ENCODE measurements around the gene RDM1. TPM values are rescaled to one million over a fixed set of nuclear protein-coding genes. Genes with fewer than 3 reads are reported as not detected.
A peak's percentile ranks its signal among the peaks of the same experiment; 100 is the strongest.

RDM1 gene
- total RNA-seq, 2 experiments from 2014 or later = 4.4 to 6.5 TPM

DNA sequence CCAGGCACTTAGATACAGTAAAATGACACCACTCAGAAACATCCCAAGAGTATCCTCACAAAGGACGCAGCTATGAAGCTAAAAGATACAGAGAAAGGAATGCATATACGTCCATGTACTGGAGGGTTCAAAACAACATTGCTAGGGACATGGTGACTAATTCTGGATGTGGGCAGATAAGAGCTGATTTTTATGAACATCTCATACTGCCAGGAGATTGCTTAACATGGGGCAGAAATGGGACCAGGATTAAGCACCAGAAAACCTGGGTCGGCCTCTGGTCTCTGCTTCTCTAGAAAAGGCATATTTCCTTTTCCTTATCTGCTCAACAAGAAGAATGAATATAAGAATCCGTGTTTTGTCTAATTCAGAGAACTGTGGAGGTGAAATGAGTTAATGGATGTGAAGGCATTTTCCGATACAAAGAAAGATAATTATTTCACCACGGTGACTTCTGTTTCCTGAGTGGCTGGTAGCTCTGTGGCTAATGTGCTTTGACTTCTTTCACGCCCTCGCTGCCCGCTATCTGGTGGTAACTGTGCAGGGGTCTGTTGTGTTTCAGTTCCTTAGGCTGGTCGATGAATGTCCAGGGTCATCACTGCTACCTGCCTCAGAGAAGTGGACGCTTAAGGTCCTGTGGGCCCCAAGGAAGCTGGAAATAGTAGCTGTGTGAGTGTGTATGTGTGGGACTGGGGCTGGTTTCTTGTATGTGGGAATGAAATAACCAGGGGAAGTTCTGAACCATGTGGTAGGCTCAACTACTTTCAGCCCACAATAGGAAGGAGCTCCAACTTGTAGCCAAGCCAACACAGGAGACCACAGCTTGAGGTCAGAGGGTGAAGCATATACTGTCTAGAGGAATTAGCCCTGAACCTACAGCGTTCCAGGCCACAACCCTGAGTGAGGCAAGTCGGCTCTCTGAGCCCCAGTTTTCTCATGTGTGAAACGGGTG is 34.7 kb downstream of the RDM1 start:
- H3K36me3 Mint-ChIP-seq (ENCODE audit: low read depth) = no peaks in the 10 kb centered on the region
- POLR2A ChIA-PET = interaction anchor here (0.7 to 1.0 kb wide), 2 partner anchors 14 to 15 kb away, joined by 3 to 4 read pairs; no protein-coding TSS in a partner anchor
- ATAC-seq (peak; percentile 52), DNase-seq (peak; percentile 47)
- peaks cover 41% of the 10 kb centered on the region for H3K4me1 Mint-ChIP-seq
- peak overlapping the region; percentile 65 for H3K27ac Mint-ChIP-seq
- CTCF ChIA-PET = interaction anchor here (0.6 to 1.2 kb wide), 2 partner anchors 12 to 587 kb away, joined by 3 to 4 read pairs; no protein-coding TSS in a partner anchor
- H3K4me3 Mint-ChIP-seq = no peak overlapping the region
- H3K27me3 Mint-ChIP-seq = no peaks in the 10 kb centered on the region
- intact Hi-C loops (cut with DNase I, micrococcal nuclease) = no loop called here
- no peaks in the 10 kb centered on the region for H3K9me3 Mint-ChIP-seq (ENCODE audit: low read depth)

- ATAC-seq = no peak
Measured at GRCh38 chr17:35894206-35894605, 36.4 kb downstream of the RDM1 start.

GRCh38 chr17:35893751-35894150 is 36.8 kb downstream of the RDM1 start:
- no peak for ATAC-seq
- H3K9me3 Mint-ChIP-seq (ENCODE audit: low read depth) = no peaks in the 10 kb centered on the region
- peaks cover 49% of the 10 kb centered on the region for H3K4me1 Mint-ChIP-seq
- H3K4me3 Mint-ChIP-seq = no peak overlapping the region
- DNase-seq = no peak
- no peaks in the 10 kb centered on the region for H3K27me3 Mint-ChIP-seq
- ChIA-PET CTCF (interaction anchor here (1.4 kb wide), 1 partner anchor 16 kb away, joined by 3 read pairs; no protein-coding TSS in a partner anchor), POLR2A (no interaction called here)
- intact Hi-C loops (cut with DNase I, micrococcal nuclease) = no loop called here
- no peak overlapping the region for H3K27ac Mint-ChIP-seq
- H3K36me3 Mint-ChIP-seq (ENCODE audit: low read depth) = no peaks in the 10 kb centered on the region

More at GRCh38 chr17:35894206-35894605, 36.4 kb downstream of the RDM1 start:
- no peak for DNase-seq
- Mint-ChIP-seq H3K27ac (no peak overlapping the region), H3K9me3 (ENCODE audit: low read depth) (no peaks in the 10 kb centered on the region), H3K4me1 (peaks cover 50% of the 10 kb centered on the region), H3K27me3 (no peaks in the 10 kb centered on the region), H3K36me3 (ENCODE audit: low read depth) (no peaks in the 10 kb centered on the region), H3K4me3 (no peak overlapping the region)
- intact Hi-C loops (cut with DNase I, micrococcal nuclease) = no loop called here
- CTCF ChIA-PET = no interaction called here
- POLR2A ChIA-PET = no interaction called here

DNA sequence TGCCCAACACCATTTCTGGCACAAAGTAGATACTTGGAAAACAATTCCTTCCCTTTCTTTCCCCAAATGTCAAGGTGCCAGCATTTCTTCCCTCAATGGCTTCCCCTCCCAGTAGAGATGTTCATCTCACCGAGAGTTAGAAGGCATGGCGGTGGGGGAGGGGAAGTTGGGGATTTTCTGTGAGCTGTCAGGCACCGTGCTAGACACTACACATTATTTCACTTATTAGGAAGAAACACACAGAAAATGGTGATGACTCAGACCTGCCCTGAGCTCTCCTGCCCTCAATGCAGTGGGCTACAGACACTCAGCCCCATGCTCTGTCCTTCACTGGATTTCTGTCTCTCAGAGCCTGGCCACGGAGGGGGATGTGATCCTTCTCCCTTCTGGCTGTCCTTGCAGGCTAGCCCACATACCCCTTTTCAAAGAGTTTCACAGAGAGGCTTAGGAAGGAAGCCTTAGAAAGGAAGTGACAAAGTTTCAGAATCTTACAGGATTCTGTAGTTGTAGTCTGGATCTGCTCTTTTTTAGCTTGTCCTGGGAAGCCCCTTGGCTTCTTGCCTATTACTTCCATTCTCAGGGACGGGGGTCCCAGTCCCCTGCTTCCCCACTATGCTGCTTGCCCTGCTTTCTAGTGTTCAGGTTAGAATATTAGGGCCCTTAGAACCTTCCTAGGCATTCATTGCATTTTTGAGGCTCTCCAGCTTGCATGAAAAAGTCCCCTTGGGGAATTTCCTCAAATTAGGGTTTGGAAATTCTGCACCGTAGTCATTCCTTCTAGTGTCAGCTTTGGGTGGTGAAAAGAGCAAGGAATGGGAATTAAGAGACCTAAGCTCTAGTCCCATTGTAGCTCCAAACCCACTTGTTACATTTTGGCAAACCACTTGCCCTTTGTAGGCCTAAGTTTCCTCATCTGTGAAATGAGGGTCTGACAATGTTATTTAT is 38.2 kb downstream of the RDM1 start:
- Mint-ChIP-seq H3K4me1 (peaks cover 38% of the 10 kb centered on the region), H3K4me3 (no peak overlapping the region), H3K27ac (peak overlapping the region; percentile 71), H3K27me3 (no peaks in the 10 kb centered on the region), H3K9me3 (ENCODE audit: low read depth) (no peaks in the 10 kb centered on the region), H3K36me3 (ENCODE audit: low read depth) (no peaks in the 10 kb centered on the region)
- DNase-seq = peak; percentile 76
- intact Hi-C loops (cut with DNase I, micrococcal nuclease) = no loop called here
- POLR2A ChIA-PET = interaction anchor here (0.7 to 1.1 kb wide), 2 partner anchors 13 to 83 kb away, joined by 3 to 4 read pairs; partner anchors contain the start of gene TAF15
- CTCF ChIA-PET = interaction anchor here (0.6 to 1.4 kb wide), 5 partner anchors 9 to 46 kb away, joined by 3 to 4 read pairs (median 3); no protein-coding TSS in a partner anchor
- ATAC-seq = peak; percentile 74

- Mint-ChIP-seq H3K36me3 (ENCODE audit: low read depth) (no peaks in the 10 kb centered on the region), H3K4me3 (no peak overlapping the region), H3K4me1 (peaks cover 36% of the 10 kb centered on the region), H3K9me3 (ENCODE audit: low read depth) (no peaks in the 10 kb centered on the region), H3K27ac (no peak overlapping the region), H3K27me3 (no peaks in the 10 kb centered on the region)
- POLR2A ChIA-PET = interaction anchor here (0.6 to 0.7 kb wide), 2 partner anchors 16 to 22 kb away, joined by 4 to 8 read pairs; no protein-coding TSS in a partner anchor
- intact Hi-C loops (cut with DNase I, micrococcal nuclease) = no loop called here
- ATAC-seq = no peak
- CTCF ChIA-PET = interaction anchor here (1.2 kb wide), 1 partner anchor 20 kb away, joined by 5 read pairs; no protein-coding TSS in a partner anchor
- DNase-seq = no peak
Measured at GRCh38 chr17:35891269-35891668, 39.3 kb downstream of the RDM1 start.

DNA sequence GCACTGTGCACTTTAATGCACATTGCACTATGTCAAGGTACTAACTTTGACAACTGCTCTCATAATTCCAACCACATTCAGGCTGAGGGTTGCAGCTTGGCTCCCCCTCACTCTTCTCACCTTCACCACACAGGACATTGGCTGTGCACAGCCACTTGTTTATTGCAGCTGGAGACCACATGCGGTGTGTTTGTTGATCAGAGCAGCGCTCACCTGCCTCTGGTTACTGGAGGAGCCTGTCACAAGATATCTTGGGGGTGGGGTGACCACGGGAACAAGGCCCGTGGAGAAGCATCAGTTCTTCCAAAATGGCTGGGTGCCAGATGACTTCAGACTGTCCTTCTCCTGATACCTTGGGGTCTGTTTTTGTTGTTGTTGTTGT is 39.8 kb downstream of the RDM1 start:
- ChIA-PET POLR2A (interaction anchor here (0.6 kb wide), 1 partner anchor 15 kb away, joined by 4 read pairs; no protein-coding TSS in a partner anchor), CTCF (interaction anchor here (1.2 kb wide), 1 partner anchor 20 kb away, joined by 5 read pairs; no protein-coding TSS in a partner anchor)
- DNase-seq (peak; percentile 34), ATAC-seq (peak; percentile 6)
- H3K9me3 Mint-ChIP-seq (ENCODE audit: low read depth) = no peaks in the 10 kb centered on the region
- no peak overlapping the region for H3K4me3 Mint-ChIP-seq
- H3K27ac Mint-ChIP-seq = no peak overlapping the region
- H3K4me1 Mint-ChIP-seq = peaks cover 33% of the 10 kb centered on the region
- intact Hi-C loops (cut with DNase I, micrococcal nuclease) = no loop called here
- no peaks in the 10 kb centered on the region for H3K27me3 Mint-ChIP-seq
- H3K36me3 Mint-ChIP-seq (ENCODE audit: low read depth) = no peaks in the 10 kb centered on the region

DNA sequence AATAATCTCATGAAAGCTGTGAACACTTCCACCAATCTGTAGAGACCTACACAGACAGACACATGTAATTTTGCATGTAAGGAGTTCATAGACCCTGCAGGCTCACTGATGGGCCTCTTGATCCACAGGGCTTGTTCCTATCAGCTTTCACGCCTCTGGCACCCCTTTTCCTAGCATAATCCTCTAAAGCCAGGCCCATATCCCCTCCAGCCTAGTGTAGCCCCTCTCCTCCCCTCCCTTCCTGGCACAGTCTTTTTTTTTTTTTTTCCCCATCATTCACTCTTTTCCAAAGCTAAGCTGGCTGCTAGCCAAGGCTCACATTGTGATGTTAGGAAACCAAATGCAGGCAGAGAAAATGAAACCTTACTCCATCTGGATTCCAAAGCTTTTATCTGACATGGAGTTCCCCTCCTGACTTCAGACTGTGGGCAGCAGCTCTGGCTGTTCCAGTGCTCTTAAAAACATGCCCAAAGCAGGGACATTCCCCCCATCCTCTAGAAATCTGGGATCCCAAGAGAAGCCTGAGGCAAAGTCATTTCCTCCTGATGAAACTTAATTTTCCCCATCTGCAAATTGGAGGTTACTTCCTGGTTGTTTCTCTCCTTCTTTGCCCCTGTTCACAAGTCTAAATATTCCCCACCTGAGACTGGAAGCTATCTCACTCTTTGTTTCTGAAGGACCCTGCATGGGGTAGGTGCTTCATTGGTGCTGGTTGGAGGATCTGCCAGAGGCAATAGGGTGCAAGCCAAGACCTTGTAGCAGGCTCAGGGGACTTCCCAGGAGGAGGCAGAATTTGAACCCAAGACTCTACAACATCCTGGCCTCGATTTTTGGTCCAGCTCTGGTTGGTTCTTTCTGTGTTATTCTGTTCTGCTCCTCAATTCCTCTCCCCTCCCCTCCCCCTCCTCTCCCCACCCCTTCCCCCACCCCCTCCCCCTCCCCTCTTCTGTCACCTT is 40.5 kb downstream of the RDM1 start:
- DNase-seq (no peak), ATAC-seq (no peak)
- H3K27ac Mint-ChIP-seq = no peak overlapping the region
- POLR2A ChIA-PET = interaction anchor here (0.5 kb wide), 1 partner anchor 69 kb away, joined by 3 read pairs; no protein-coding TSS in a partner anchor
- H3K27me3 Mint-ChIP-seq = no peaks in the 10 kb centered on the region
- no peaks in the 10 kb centered on the region for H3K9me3 Mint-ChIP-seq (ENCODE audit: low read depth)
- intact Hi-C loops (cut with DNase I, micrococcal nuclease) = no loop called here
- H3K4me3 Mint-ChIP-seq = no peak overlapping the region
- CTCF ChIA-PET = interaction anchor here (0.6 to 1.2 kb wide), 2 partner anchors 19 to 184 kb away, joined by 3 to 5 read pairs; no protein-coding TSS in a partner anchor
- H3K36me3 Mint-ChIP-seq (ENCODE audit: low read depth) = no peaks in the 10 kb centered on the region
- H3K4me1 Mint-ChIP-seq = peaks cover 33% of the 10 kb centered on the region

DNA sequence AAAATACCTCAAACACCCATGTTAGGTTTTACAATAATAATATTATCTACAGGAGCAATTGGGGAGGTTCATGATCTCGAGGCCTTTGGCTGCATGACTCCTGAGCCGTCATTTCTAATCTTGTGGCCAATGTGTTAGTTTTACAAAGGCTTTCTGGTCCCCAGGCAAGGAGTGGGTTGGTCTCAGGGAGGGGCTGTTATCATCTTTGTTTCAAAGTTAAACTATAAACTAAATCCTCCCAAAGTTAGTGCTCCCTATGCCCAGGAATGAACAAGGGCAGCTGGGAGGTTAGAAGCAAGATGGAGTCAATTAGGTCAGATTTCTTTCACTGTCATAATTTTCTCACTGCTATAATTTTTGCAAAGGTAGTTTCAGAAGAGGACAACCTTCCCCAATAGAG is 41.3 kb downstream of the RDM1 start:
- peaks cover 33% of the 10 kb centered on the region for H3K4me1 Mint-ChIP-seq
- H3K27me3 Mint-ChIP-seq = no peaks in the 10 kb centered on the region
- no peaks in the 10 kb centered on the region for H3K9me3 Mint-ChIP-seq (ENCODE audit: low read depth)
- intact Hi-C loops (cut with DNase I, micrococcal nuclease) = no loop called here
- no peaks in the 10 kb centered on the region for H3K36me3 Mint-ChIP-seq (ENCODE audit: low read depth)
- CTCF ChIA-PET = interaction anchor here (1.2 to 1.5 kb wide), 2 partner anchors 10 to 41 kb away, joined by 5 read pairs; no protein-coding TSS in a partner anchor
- POLR2A ChIA-PET = no interaction called here
- no peak overlapping the region for H3K4me3 Mint-ChIP-seq
- H3K27ac Mint-ChIP-seq = peak overlapping the region; percentile 6
- ATAC-seq (peak; percentile 66), DNase-seq (peak; percentile 39)

DNA sequence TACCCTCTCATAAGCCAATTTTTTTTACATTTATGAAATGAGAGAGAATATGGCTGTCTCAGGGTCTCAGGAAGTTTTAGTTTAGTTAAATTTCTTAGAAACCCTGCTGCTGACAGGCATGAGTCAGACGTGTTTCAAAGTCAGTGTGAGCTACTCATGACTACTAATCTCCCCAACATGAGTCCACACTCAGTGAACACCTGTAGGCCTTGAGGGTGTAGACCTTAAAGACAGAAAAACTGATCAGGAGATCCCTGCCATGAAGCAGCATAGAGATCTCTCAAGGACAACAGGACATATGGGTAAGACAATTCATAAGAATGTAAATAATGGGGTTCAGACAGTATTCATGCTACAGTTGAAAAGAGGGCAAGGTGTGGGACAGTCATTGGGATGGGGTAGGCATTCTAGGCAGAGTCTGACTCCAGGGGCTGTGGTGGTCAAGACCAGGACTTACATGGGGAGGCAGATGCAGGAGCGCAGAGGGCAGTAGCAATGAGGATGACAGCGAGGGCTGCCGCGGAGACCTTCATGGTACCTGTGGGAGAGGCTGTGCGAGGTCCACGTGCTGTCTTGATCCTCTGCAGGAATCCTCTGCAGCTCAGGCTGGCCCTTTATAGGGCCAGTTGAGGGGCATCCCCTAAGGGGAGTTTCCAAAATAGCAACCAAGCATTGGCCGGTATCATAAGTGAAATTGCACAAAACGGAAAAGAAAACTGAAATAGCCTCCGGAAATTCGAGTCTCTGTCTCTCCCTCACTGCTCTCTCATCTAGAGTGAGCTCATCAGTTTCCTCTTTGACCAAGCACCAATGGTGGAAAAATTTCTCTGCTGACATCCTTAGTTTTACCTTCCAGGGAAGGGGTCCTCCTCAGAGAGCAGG is 50.6 kb downstream of the RDM1 start, which contains the start of gene CCL5:
Gene CCL5, minus strand, starts transcription at position 588 of the 882 bp plus-strand sequence.
- no peaks in the 10 kb centered on the region for H3K36me3 Mint-ChIP-seq (ENCODE audit: low read depth)
- DNase-seq (peak; percentile 59), ATAC-seq (peak; percentile 94)
- peak within 1 kb of the TSS; percentile 93 for H3K27ac Mint-ChIP-seq
- no peaks in the 10 kb centered on the region for H3K27me3 Mint-ChIP-seq
- H3K4me3 Mint-ChIP-seq = peak within 1 kb of the TSS; percentile 51
- POLR2A ChIA-PET = interaction anchor here (0.6 to 1.2 kb wide), 3 partner anchors 12 to 219 kb away, joined by 3 to 4 read pairs (median 4); partner anchors contain the start of gene CCL3
- H3K4me1 Mint-ChIP-seq = peaks cover 29% of the 10 kb centered on the region
- CTCF ChIA-PET = interaction anchor here (0.5 to 2.1 kb wide), 5 partner anchors 9 to 44 kb away, joined by 3 to 5 read pairs (median 4); no protein-coding TSS in a partner anchor
- no peaks in the 10 kb centered on the region for H3K9me3 Mint-ChIP-seq (ENCODE audit: low read depth)
- intact Hi-C loops (cut with DNase I, micrococcal nuclease) = loop anchor here in 1 of 2 experiments (1.0 to 5.0 kb wide), 2 partner anchors 50 to 212 kb away; partner anchors contain the start of genes CCL3 and RDM1

All from activated CD4-positive, alpha-beta T cell treated with anti-CD3 and anti-CD28 coated beads for 36 hours (primary cell).